SJCRH30 (cell line): ENCODE results near the gene COG2. TPM values are rescaled to one million over a fixed set of nuclear protein-coding genes. Genes with fewer than 3 reads are reported as not detected.
"Not testable (repeated sequence)": the region's sequence is repeated elsewhere in the genome, so short reads cannot be mapped to it uniquely, and the experiment has no call there.

Experiments used
- DNase-seq, 2 experiments: peaks; one replicate each; pipeline ENCODE4 v3.0.0-alpha.2; 2015 to 2020
- H3K27ac ChIP-seq: fragments of 250-450 bp; sonication (Bioruptor Pico); 2 replicates; pipeline ENCODE4 v1.5.1; 2020; ENCODE audit warnings: mild to moderate bottlenecking, moderate library complexity
- H3K27me3 ChIP-seq: fragments of 250-450 bp; sonication (Bioruptor Pico); 2 replicates; pipeline ENCODE4 v1.5.1; 2020; ENCODE audit warnings: mild to moderate bottlenecking, moderate library complexity
- H3K36me3 ChIP-seq: fragments of 250-450 bp; sonication (Bioruptor Pico); 2 replicates; pipeline ENCODE4 v1.5.1; 2020; ENCODE audit warnings: mild to moderate bottlenecking, moderate library complexity
- H3K4me1 ChIP-seq: fragments of 250-450 bp; sonication (Bioruptor Pico); 2 replicates; pipeline ENCODE4 v1.5.1; 2020; ENCODE audit warnings: mild to moderate bottlenecking, moderate library complexity
- H3K4me3 ChIP-seq: fragments of 250-450 bp; sonication (Bioruptor Pico); 2 replicates; pipeline ENCODE4 v1.5.1; 2020; ENCODE audit warnings: mild to moderate bottlenecking, moderate library complexity
- H3K9me3 ChIP-seq: fragments of 250-450 bp; sonication (Bioruptor Pico); replicated peaks from 2 replicates; pipeline ENCODE4 v1.5.1; 2020; ENCODE audit warnings: mild to moderate bottlenecking, moderate library complexity
- total RNA-seq: library from RNA; depleted of rRNA; stranded (reverse); fragments of >200 nt; shearing (Covaris generic); gene quantifications from 2 replicates; pipeline ENCODE4 v1.2.3, GENCODE V29; 2014

COG2 gene
- total RNA-seq, 1 experiment from 2014 or later: 45.0 TPM

- no peak overlapping the region for H3K4me3 ChIP-seq
- no peaks in the 10 kb centered on the region for H3K9me3 ChIP-seq
- H3K27ac ChIP-seq: no peak overlapping the region
- H3K27me3 ChIP-seq: no peaks in the 10 kb centered on the region
- no peak for DNase-seq
- no peaks in the 10 kb centered on the region; the same call in none of the 2 replicates for H3K4me1 ChIP-seq
- no peaks in the 10 kb centered on the region for H3K36me3 ChIP-seq
Observed at GRCh38 chr1:230639714-230640209, 2.5 kb upstream of the COG2 start.

GRCh38 chr1:230641346-230641745, 935 bp upstream of the COG2 start:
- no peaks in the 10 kb centered on the region for H3K27me3 ChIP-seq
- DNase-seq: no peak
- H3K4me1 ChIP-seq: no peaks in the 10 kb centered on the region; the same call in none of the 2 replicates
- H3K9me3 ChIP-seq: no peaks in the 10 kb centered on the region
- H3K4me3 ChIP-seq: no peak overlapping the region
- H3K27ac ChIP-seq: no peak overlapping the region
- H3K36me3 ChIP-seq: no peaks in the 10 kb centered on the region

- Histone ChIP-seq H3K4me1 (no peaks in the 10 kb centered on the region; the same call in none of the 2 replicates), H3K27ac (no peak overlapping the region), H3K36me3 (no peaks in the 10 kb centered on the region), H3K9me3 (no peaks in the 10 kb centered on the region), H3K27me3 (no peaks in the 10 kb centered on the region), H3K4me3 (no peak overlapping the region)
- DNase-seq: no peak
Observed at GRCh38 chr1:230641900-230642262, 400 bp upstream of the COG2 start.

- H3K36me3 ChIP-seq: no peaks in the 10 kb centered on the region
- no peak overlapping the region for H3K27ac ChIP-seq
- no peaks in the 10 kb centered on the region; the same call in none of the 2 replicates for H3K4me1 ChIP-seq
- no peak overlapping the region for H3K4me3 ChIP-seq
- no peaks in the 10 kb centered on the region for H3K9me3 ChIP-seq
- H3K27me3 ChIP-seq: no peaks in the 10 kb centered on the region
- no peak for DNase-seq
Observed at GRCh38 chr1:230643908-230644307, 1.6 kb downstream of the COG2 start.

GRCh38 chr1:230646710-230647302, 4.5 kb downstream of the COG2 start:
- Histone ChIP-seq H3K9me3 (no peaks in the 10 kb centered on the region), H3K4me3 (no peak overlapping the region), H3K27ac (no peak overlapping the region), H3K27me3 (no peaks in the 10 kb centered on the region), H3K36me3 (0 out of 2 replicates have a peak, but pooled peaks cover 2% of the 10 kb centered on the region), H3K4me1 (no peaks in the 10 kb centered on the region; the same call in 1 of the 2 replicates)
- no peak for DNase-seq

- 0 out of 2 replicates have a peak, but pooled peaks cover 2% of the 10 kb centered on the region for H3K36me3 ChIP-seq
- H3K4me3 ChIP-seq: no peak overlapping the region
- H3K4me1 ChIP-seq: no peaks in the 10 kb centered on the region; the same call in 1 of the 2 replicates
- H3K27ac ChIP-seq: no peak overlapping the region
- H3K9me3 ChIP-seq: no peaks in the 10 kb centered on the region
- DNase-seq: no peak
- H3K27me3 ChIP-seq: no peaks in the 10 kb centered on the region
Observed at GRCh38 chr1:230647321-230647720, 5.0 kb downstream of the COG2 start.

- Histone ChIP-seq H3K9me3 (no peaks in the 10 kb centered on the region), H3K4me1 (no peaks in the 10 kb centered on the region; the same call in 1 of the 2 replicates), H3K27me3 (no peaks in the 10 kb centered on the region), H3K27ac (no peak overlapping the region), H3K36me3 (0 out of 2 replicates have a peak, but pooled peaks cover 2% of the 10 kb centered on the region), H3K4me3 (no peak overlapping the region)
- no peak for DNase-seq
Observed at GRCh38 chr1:230648114-230648513, 5.8 kb downstream of the COG2 start.

GRCh38 chr1:230650300-230650699, 8.0 kb downstream of the COG2 start:
- no peak for DNase-seq
- Histone ChIP-seq H3K36me3 (0 out of 2 replicates have a peak, but pooled peaks cover 2% of the 10 kb centered on the region), H3K4me1 (no peaks in the 10 kb centered on the region)

GRCh38 chr1:230651235-230651634, 9.0 kb downstream of the COG2 start:
- Histone ChIP-seq H3K27me3 (no peaks in the 10 kb centered on the region), H3K36me3 (0 out of 2 replicates have a peak, but pooled peaks cover 2% of the 10 kb centered on the region), H3K27ac (no peak overlapping the region), H3K4me3 (no peak overlapping the region), H3K9me3 (no peaks in the 10 kb centered on the region), H3K4me1 (no peaks in the 10 kb centered on the region)
- DNase-seq: no peak

More at GRCh38 chr1:230650300-230650699, 8.0 kb downstream of the COG2 start:
- Histone ChIP-seq H3K27me3 (no peaks in the 10 kb centered on the region), H3K4me3 (no peak overlapping the region), H3K9me3 (no peaks in the 10 kb centered on the region), H3K27ac (no peak overlapping the region)

GRCh38 chr1:230656719-230657118, 14.4 kb downstream of the COG2 start:
- H3K9me3 ChIP-seq, H3K27me3 ChIP-seq, DNase-seq, H3K4me1 ChIP-seq, H3K27ac ChIP-seq, H3K4me3 ChIP-seq: not testable (repeated sequence)
- H3K36me3 ChIP-seq: peaks cover 21% of the 10 kb centered on the region

GRCh38 chr1:230658103-230658502, 15.8 kb downstream of the COG2 start:
- H3K4me3 ChIP-seq, H3K27me3 ChIP-seq, H3K9me3 ChIP-seq, DNase-seq, H3K27ac ChIP-seq, H3K4me1 ChIP-seq: not testable (repeated sequence)
- H3K36me3 ChIP-seq: peaks cover 32% of the 10 kb centered on the region

- Histone ChIP-seq H3K27me3 (no peaks in the 10 kb centered on the region), H3K36me3 (peaks cover 36% of the 10 kb centered on the region), H3K9me3 (no peaks in the 10 kb centered on the region; the same call in 1 of the 2 replicates), H3K4me3 (no peak overlapping the region), H3K27ac (no peak overlapping the region), H3K4me1 (no peaks in the 10 kb centered on the region)
- DNase-seq: no peak
Observed at GRCh38 chr1:230658691-230659090, 16.4 kb downstream of the COG2 start.

GRCh38 chr1:230661976-230662375, 19.7 kb downstream of the COG2 start:
- Histone ChIP-seq H3K9me3 (no peaks in the 10 kb centered on the region), H3K27me3 (no peaks in the 10 kb centered on the region), H3K4me3 (no peak overlapping the region), H3K36me3 (peaks cover 60% of the 10 kb centered on the region), H3K27ac (no peak overlapping the region), H3K4me1 (no peaks in the 10 kb centered on the region)
- no peak for DNase-seq

- Histone ChIP-seq H3K27ac (no peak overlapping the region), H3K9me3 (no peaks in the 10 kb centered on the region), H3K4me1 (no peaks in the 10 kb centered on the region), H3K4me3 (no peak overlapping the region), H3K27me3 (no peaks in the 10 kb centered on the region), H3K36me3 (peaks cover 49% of the 10 kb centered on the region)
- DNase-seq: no peak
Observed at GRCh38 chr1:230668227-230668626, 25.9 kb downstream of the COG2 start.

- Histone ChIP-seq H3K4me3 (no peak overlapping the region), H3K36me3 (peaks cover 54% of the 10 kb centered on the region), H3K27ac (no peak overlapping the region)
Observed at GRCh38 chr1:230669543-230669942, 27.3 kb downstream of the COG2 start.

GRCh38 chr1:230674581-230674980, 32.3 kb downstream of the COG2 start:
- no peak for DNase-seq
- Histone ChIP-seq H3K4me1 (peaks cover 5% of the 10 kb centered on the region; the same call in 1 of the 2 replicates), H3K36me3 (peaks cover 65% of the 10 kb centered on the region), H3K4me3 (no peak overlapping the region), H3K9me3 (no peaks in the 10 kb centered on the region), H3K27ac (no peak overlapping the region), H3K27me3 (no peaks in the 10 kb centered on the region)

More at GRCh38 chr1:230669543-230669942, 27.3 kb downstream of the COG2 start:
- Histone ChIP-seq H3K9me3 (no peaks in the 10 kb centered on the region), H3K27me3 (no peaks in the 10 kb centered on the region), H3K4me1 (no peaks in the 10 kb centered on the region)
- no peak for DNase-seq
